ENCODE data around the gene CNTNAP2.

The CNTNAP2 gene

DNA sequence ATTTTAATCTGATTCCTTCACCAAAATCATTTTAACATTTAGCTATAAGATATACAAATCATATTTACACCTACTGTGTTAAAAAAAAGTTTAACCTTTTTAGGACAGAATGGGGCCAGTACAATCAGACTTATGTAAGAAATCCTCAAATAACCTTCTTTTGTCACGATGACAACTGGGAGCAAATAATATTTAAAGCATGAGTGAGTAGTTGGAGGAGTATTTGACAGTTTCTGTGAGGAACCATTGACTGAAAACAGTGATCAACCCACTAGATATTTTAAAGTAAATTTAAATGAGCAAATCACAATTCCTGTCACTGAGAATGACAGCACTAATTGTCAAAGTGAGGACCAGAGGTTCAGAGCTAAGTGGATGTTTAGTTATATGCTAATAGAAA is 289.1 kb downstream of the CNTNAP2 start:
- H2AK5ac ChIP-seq (ENCODE audit: low read length) = no peak overlapping the region
- H3K23ac ChIP-seq (ENCODE audit: low read length) = no peak overlapping the region
- no peaks in the 10 kb centered on the region for H3K79me2 ChIP-seq (ENCODE audit: control insufficient read depth, insufficient read depth, low read length, poor library complexity)
- H2BK5ac ChIP-seq (ENCODE audit: low read depth, low read length, poor library complexity) = no peak overlapping the region
- no peak overlapping the region for H2BK120ac ChIP-seq (ENCODE audit: insufficient read depth, low read length, poor library complexity)
- H3K4ac ChIP-seq (ENCODE audit: low read depth, low read length) = no peak overlapping the region
- no peak overlapping the region for H2BK12ac ChIP-seq (ENCODE audit: low read length)
- no peak overlapping the region for H2AFZ ChIP-seq (ENCODE audit: insufficient read depth, low read length, poor library complexity)
- H3K4me3 ChIP-seq (ENCODE audit: low read depth, low read length) = no peak overlapping the region
- no CpG with 5 or more reads among the region's 1 CpG for WGBS (ENCODE audit: extremely low coverage, insufficient coverage, insufficient read length)
- no peaks in the 10 kb centered on the region for H3K4me1 ChIP-seq (ENCODE audit: control insufficient read depth in 1 of 2, insufficient read depth in 2 of 2, low read length in 2 of 2)
- no peaks in the 10 kb centered on the region for H3K36me3 ChIP-seq (ENCODE audit: control insufficient read depth in 1 of 2, insufficient read depth in 2 of 2, low read length in 2 of 2)
- H3K79me1 ChIP-seq (ENCODE audit: low read length) = no peaks in the 10 kb centered on the region
- no peak overlapping the region for H3K4me2 ChIP-seq (ENCODE audit: low read length)
- no peak overlapping the region for H3K18ac ChIP-seq (ENCODE audit: low read length)
- no peak overlapping the region for H4K8ac ChIP-seq (ENCODE audit: low read depth, low read length)
- no peaks in the 10 kb centered on the region for H3K27me3 ChIP-seq (ENCODE audit: insufficient read depth, low read length)
- DNase-seq = no peak
- H4K12ac ChIP-seq (ENCODE audit: low read depth, low read length) = no peak overlapping the region
- H3K9ac ChIP-seq (ENCODE audit: low read length) = no peak overlapping the region
- no peak overlapping the region for H3K14ac ChIP-seq (ENCODE audit: low read length)
- H3K27ac ChIP-seq (ENCODE audit: low read depth, low read length) = no peak overlapping the region
- no peak overlapping the region for H4K91ac ChIP-seq (ENCODE audit: low read depth, low read length)
- no peaks in the 10 kb centered on the region for H3K9me3 ChIP-seq (ENCODE audit: insufficient read depth, low read depth, low read length)

DNA sequence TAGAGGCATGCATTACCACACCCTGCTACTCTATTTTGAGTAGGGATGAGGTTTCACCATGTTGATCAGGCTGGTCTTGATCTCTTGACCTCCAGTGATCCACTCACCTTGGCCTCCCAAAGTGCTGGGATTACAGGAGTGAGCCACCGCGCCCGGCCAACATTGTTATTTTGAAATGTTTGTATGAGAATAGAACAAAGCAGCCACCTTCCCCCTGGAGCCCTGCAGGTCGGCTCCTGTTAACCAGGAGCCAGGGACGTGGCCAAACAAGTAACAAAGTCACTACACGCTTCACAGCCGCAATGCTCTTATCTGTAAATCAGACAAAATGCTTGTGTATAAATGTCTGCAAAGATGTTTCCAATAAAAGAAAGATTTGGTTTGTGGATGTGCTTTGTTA is 295.4 kb downstream of the CNTNAP2 start:
- Histone ChIP-seq H3K9me3 (ENCODE audit: insufficient read depth, low read depth, low read length) (no peaks in the 10 kb centered on the region), H4K12ac (ENCODE audit: low read depth, low read length) (no peak overlapping the region), H3K18ac (ENCODE audit: low read length) (no peak overlapping the region), H3K4me1 (ENCODE audit: control insufficient read depth in 1 of 2, insufficient read depth in 2 of 2, low read length in 2 of 2) (no peaks in the 10 kb centered on the region), H2BK5ac (ENCODE audit: low read depth, low read length, poor library complexity) (no peak overlapping the region), H2BK120ac (ENCODE audit: insufficient read depth, low read length, poor library complexity) (no peak overlapping the region), H3K79me1 (ENCODE audit: low read length) (no peaks in the 10 kb centered on the region), H4K8ac (ENCODE audit: low read depth, low read length) (no peak overlapping the region), H3K4ac (ENCODE audit: low read depth, low read length) (no peak overlapping the region), H3K14ac (ENCODE audit: low read length) (no peak overlapping the region), H4K91ac (ENCODE audit: low read depth, low read length) (no peak overlapping the region), H3K4me2 (ENCODE audit: low read length) (no peak overlapping the region), H2AK5ac (ENCODE audit: low read length) (no peak overlapping the region), H3K23ac (ENCODE audit: low read length) (no peak overlapping the region), H3K9ac (ENCODE audit: low read length) (no peak overlapping the region), H3K4me3 (ENCODE audit: low read depth, low read length) (no peak overlapping the region), H3K36me3 (ENCODE audit: control insufficient read depth in 1 of 2, insufficient read depth in 2 of 2, low read length in 2 of 2) (no peaks in the 10 kb centered on the region), H3K27ac (ENCODE audit: low read depth, low read length) (no peak overlapping the region), H2BK12ac (ENCODE audit: low read length) (no peak overlapping the region), H2AFZ (ENCODE audit: insufficient read depth, low read length, poor library complexity) (no peak overlapping the region), H3K27me3 (ENCODE audit: insufficient read depth, low read length) (no peaks in the 10 kb centered on the region), H3K79me2 (ENCODE audit: control insufficient read depth, insufficient read depth, low read length, poor library complexity) (no peaks in the 10 kb centered on the region)
- no CpG with 5 or more reads among the region's 7 CpGs for WGBS (ENCODE audit: extremely low coverage, insufficient coverage, insufficient read length)
- no peak for DNase-seq

DNA sequence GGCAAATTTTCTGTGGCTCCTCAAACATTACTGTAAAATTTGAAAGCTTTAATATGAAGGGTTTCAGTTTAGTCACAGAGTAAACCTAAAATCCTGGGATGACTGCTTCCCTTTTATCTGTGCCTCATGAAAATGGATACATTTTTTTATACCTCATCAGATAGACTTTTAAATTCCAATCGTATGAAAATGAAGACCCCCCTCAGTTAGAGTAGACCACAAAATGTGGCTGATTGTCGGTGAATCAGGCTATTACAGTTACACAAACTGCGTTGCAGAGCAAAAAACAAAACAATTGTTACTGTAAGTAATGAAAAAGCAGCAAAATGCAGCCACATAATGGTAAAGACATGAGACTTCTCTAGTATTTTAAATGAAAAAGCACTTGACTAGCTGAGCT is 296.2 kb downstream of the CNTNAP2 start:
- no CpG with 5 or more reads among the region's 3 CpGs for WGBS (ENCODE audit: extremely low coverage, insufficient coverage, insufficient read length)
- no peak overlapping the region for H3K4ac ChIP-seq (ENCODE audit: low read depth, low read length)
- no peak overlapping the region for H3K23ac ChIP-seq (ENCODE audit: low read length)
- no peak overlapping the region for H2AK5ac ChIP-seq (ENCODE audit: low read length)
- no peak overlapping the region for H4K12ac ChIP-seq (ENCODE audit: low read depth, low read length)
- H2BK5ac ChIP-seq (ENCODE audit: low read depth, low read length, poor library complexity) = no peak overlapping the region
- H2AFZ ChIP-seq (ENCODE audit: insufficient read depth, low read length, poor library complexity) = no peak overlapping the region
- no peak overlapping the region for H3K18ac ChIP-seq (ENCODE audit: low read length)
- no peak overlapping the region for H3K9ac ChIP-seq (ENCODE audit: low read length)
- H3K9me3 ChIP-seq (ENCODE audit: insufficient read depth, low read depth, low read length) = no peaks in the 10 kb centered on the region
- no peak overlapping the region for H3K4me2 ChIP-seq (ENCODE audit: low read length)
- H4K91ac ChIP-seq (ENCODE audit: low read depth, low read length) = no peak overlapping the region
- no peaks in the 10 kb centered on the region for H3K36me3 ChIP-seq (ENCODE audit: control insufficient read depth in 1 of 2, insufficient read depth in 2 of 2, low read length in 2 of 2)
- H3K27me3 ChIP-seq (ENCODE audit: insufficient read depth, low read length) = no peaks in the 10 kb centered on the region
- H3K14ac ChIP-seq (ENCODE audit: low read length) = no peak overlapping the region
- H4K8ac ChIP-seq (ENCODE audit: low read depth, low read length) = no peak overlapping the region
- H3K4me1 ChIP-seq (ENCODE audit: control insufficient read depth in 1 of 2, insufficient read depth in 2 of 2, low read length in 2 of 2) = no peaks in the 10 kb centered on the region
- H2BK120ac ChIP-seq (ENCODE audit: insufficient read depth, low read length, poor library complexity) = no peak overlapping the region
- H3K27ac ChIP-seq (ENCODE audit: low read depth, low read length) = no peak overlapping the region
- H3K79me1 ChIP-seq (ENCODE audit: low read length) = no peaks in the 10 kb centered on the region
- no peak for DNase-seq
- no peak overlapping the region for H2BK12ac ChIP-seq (ENCODE audit: low read length)
- no peaks in the 10 kb centered on the region for H3K79me2 ChIP-seq (ENCODE audit: control insufficient read depth, insufficient read depth, low read length, poor library complexity)
- H3K4me3 ChIP-seq (ENCODE audit: low read depth, low read length) = no peak overlapping the region

DNA sequence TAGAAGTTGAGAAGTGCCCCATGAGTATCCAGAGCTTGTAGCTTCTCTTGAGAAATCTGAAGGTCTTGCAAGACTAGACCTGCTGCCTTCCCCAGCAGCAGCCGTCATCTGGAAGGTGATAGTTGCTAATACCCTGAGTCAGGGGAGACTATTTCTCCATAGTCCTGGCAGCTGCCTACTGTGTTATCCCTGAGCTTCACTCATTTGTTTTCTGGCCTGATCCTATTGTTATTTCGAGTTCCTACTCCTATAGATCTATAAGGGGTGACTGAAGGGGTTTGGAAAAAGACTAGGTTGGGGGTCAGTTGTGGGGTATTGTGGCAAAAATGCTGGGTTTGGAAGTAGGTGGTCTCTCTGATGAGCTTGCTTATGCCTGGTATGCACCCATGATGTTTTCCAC is 297.8 kb downstream of the CNTNAP2 start:
- Histone ChIP-seq H3K4me1 (ENCODE audit: control insufficient read depth in 1 of 2, insufficient read depth in 2 of 2, low read length in 2 of 2) (no peaks in the 10 kb centered on the region), H2BK5ac (ENCODE audit: low read depth, low read length, poor library complexity) (no peak overlapping the region), H3K4ac (ENCODE audit: low read depth, low read length) (no peak overlapping the region), H2BK12ac (ENCODE audit: low read length) (no peak overlapping the region), H4K12ac (ENCODE audit: low read depth, low read length) (no peak overlapping the region), H3K23ac (ENCODE audit: low read length) (no peak overlapping the region), H3K9ac (ENCODE audit: low read length) (no peak overlapping the region), H3K4me3 (ENCODE audit: low read depth, low read length) (no peak overlapping the region), H3K79me2 (ENCODE audit: control insufficient read depth, insufficient read depth, low read length, poor library complexity) (no peaks in the 10 kb centered on the region), H4K91ac (ENCODE audit: low read depth, low read length) (no peak overlapping the region), H2AFZ (ENCODE audit: insufficient read depth, low read length, poor library complexity) (no peak overlapping the region), H3K79me1 (ENCODE audit: low read length) (no peaks in the 10 kb centered on the region), H3K27me3 (ENCODE audit: insufficient read depth, low read length) (no peaks in the 10 kb centered on the region), H2BK120ac (ENCODE audit: insufficient read depth, low read length, poor library complexity) (no peak overlapping the region), H3K18ac (ENCODE audit: low read length) (no peak overlapping the region), H3K27ac (ENCODE audit: low read depth, low read length) (no peak overlapping the region), H3K4me2 (ENCODE audit: low read length) (no peak overlapping the region), H3K9me3 (ENCODE audit: insufficient read depth, low read depth, low read length) (no peaks in the 10 kb centered on the region), H3K14ac (ENCODE audit: low read length) (no peak overlapping the region), H3K36me3 (ENCODE audit: control insufficient read depth in 1 of 2, insufficient read depth in 2 of 2, low read length in 2 of 2) (no peaks in the 10 kb centered on the region), H2AK5ac (ENCODE audit: low read length) (no peak overlapping the region), H4K8ac (ENCODE audit: low read depth, low read length) (no peak overlapping the region)
- WGBS (ENCODE audit: extremely low coverage, insufficient coverage, insufficient read length) = no CpG with 5 or more reads among the region's 2 CpGs
- DNase-seq = no peak
